PC-9 (cell line): ENCODE data around the gene TNFRSF12A.

Experiments used
- EZH2 ChIP-seq: fragments of 200-600 bp; sonication (generic); IDR thresholded peaks from 2 replicates; pipeline ENCODE4 v1.8.0; 2017; ENCODE audit warnings: antibody characterized with exemption, low read depth
- TF ChIP-seq, protein P1 (sequence below): fragments of 200-600 bp; sonication (generic); conservative IDR thresholded peaks from 2 replicates; pipeline ENCODE4 v1.6.1; 2017; ENCODE audit warnings: mixed run types, antibody characterized with exemption, mild to moderate bottlenecking, moderate library complexity

DNA sequence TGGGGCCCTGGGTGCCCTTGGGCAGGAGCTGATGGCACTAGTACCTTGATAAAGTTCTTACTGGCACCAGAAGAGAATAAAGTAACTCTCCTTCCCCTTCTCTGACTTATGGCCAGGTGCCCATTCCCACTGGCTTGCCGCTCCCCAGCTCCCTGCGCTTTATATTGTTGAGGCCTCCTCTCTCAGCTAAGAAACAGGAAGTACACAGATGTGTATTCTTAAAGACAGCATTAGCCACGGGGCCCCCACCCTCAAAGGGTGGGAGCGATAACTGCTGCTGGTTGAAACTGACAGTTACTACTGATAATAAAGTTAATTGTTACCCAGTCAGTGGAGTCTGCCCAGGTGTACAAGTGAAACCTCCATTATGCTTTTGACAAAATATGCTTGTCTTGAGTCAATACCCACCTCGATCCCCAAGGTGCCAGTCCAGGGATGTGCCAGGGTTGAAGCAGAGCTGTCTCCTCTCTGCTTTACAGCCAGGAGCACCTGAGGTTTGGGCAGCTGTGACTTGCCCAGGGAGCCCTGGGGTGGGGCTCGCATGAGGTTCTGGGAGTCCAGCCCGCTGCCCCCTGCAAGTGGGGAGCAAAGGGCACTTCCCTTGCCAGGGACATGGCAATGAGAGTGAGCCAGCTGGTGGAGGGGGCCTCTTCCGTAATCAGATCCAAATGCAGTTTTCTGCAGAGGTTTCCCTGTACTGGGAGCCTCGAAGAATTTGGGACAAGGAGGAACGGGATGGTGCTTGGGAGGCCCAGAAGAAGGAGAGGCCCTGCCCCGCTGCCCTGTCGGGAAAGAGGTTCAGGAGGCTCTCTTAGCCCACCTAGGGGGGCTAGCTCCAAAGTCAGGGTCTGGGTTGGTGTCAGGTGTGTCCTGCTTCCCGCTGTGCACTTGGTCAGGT lies 12.9 kb upstream of the TNFRSF12A start:
- TF ChIP-seq, protein P1, sequence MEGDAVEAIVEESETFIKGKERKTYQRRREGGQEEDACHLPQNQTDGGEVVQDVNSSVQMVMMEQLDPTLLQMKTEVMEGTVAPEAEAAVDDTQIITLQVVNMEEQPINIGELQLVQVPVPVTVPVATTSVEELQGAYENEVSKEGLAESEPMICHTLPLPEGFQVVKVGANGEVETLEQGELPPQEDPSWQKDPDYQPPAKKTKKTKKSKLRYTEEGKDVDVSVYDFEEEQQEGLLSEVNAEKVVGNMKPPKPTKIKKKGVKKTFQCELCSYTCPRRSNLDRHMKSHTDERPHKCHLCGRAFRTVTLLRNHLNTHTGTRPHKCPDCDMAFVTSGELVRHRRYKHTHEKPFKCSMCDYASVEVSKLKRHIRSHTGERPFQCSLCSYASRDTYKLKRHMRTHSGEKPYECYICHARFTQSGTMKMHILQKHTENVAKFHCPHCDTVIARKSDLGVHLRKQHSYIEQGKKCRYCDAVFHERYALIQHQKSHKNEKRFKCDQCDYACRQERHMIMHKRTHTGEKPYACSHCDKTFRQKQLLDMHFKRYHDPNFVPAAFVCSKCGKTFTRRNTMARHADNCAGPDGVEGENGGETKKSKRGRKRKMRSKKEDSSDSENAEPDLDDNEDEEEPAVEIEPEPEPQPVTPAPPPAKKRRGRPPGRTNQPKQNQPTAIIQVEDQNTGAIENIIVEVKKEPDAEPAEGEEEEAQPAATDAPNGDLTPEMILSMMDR, result no peak
- TF ChIP-seq EZH2, result no peak
